A549 (cell line): ENCODE results near the gene SIRT4. TPM values are rescaled to one million over a fixed set of nuclear protein-coding genes. Genes with fewer than 3 reads are reported as not detected.

Source experiments
- ATAC-seq, 2 experiments: fragments of 200-7000 bp in 1 of 2; fragments of >200 bp in 1 of 2; cut with Nextera tagmentation in 1 of 2; cut with Tn5 transposase in 1 of 2; 3 replicates each; pipeline versions ENCODE4 v1.8.0 to v1.9.1; 2018 to 2020; ENCODE audit warnings: mild to moderate bottlenecking in 1 of 2, moderate library complexity in 1 of 2
- CTCF ChIA-PET: fragments of 300-600 bp; sonication (Branson Sonifier 250); formaldehyde crosslinking; extraction: SDS; loops from one replicate; lab custom pipeline; 2021; ENCODE audit warnings: antibody characterized with exemption, inconsistent platforms; lab: Yijun Ruan, JAX
- POLR2A ChIA-PET: fragments of 350-600 bp; formaldehyde crosslinking; extraction: SDS; loops from one replicate; lab custom pipeline; 2021; ENCODE audit warnings: antibody characterized with exemption, inconsistent platforms; lab: Yijun Ruan, JAX
- DNase-seq, 2 experiments: peaks; one replicate each; pipeline versions ENCODE4 v3.0.0 to v3.0.0-alpha.2; 2011 to 2016; ENCODE audit warnings: low read depth in 1 of 2, low spot score in 1 of 2
- FAIRE-seq: peaks from 2 replicates; lab custom pipeline; 2011; peaks lifted over from hg19 to GRCh38; lab: Jason Lieb, UNC
- H3K27ac ChIP-seq, 2 experiments: fragments of >200 bp; sonication (Bioruptor Twin); formaldehyde crosslinking; 3 replicates each; pipeline ENCODE4 v1.5.1; 2016 to 2017
- H3K4me1 ChIP-seq: fragments of >200 bp; sonication (Bioruptor Twin); formaldehyde crosslinking; 3 replicates; pipeline ENCODE4 v1.6.1; 2016
- H3K4me2 ChIP-seq: fragments of >200 bp; sonication (Bioruptor Twin); formaldehyde crosslinking; 3 replicates; pipeline ENCODE4 v1.6.1; 2016
- H3K4me3 ChIP-seq: fragments of >200 bp; sonication (Bioruptor Twin); formaldehyde crosslinking; 3 replicates; pipeline ENCODE4 v1.5.1; 2016
- H3K9me3 ChIP-seq: fragments of >200 bp; sonication (Bioruptor Twin); formaldehyde crosslinking; 3 replicates; pipeline ENCODE4 v1.6.1; 2016
- CBX2 ChIP-seq: fragments of 200-600 bp; sonication (generic); IDR thresholded peaks from 2 replicates; pipeline ENCODE4 v1.6.1; 2016; ENCODE audit warnings: low read depth, mild to moderate bottlenecking, borderline replicate concordance
- CEBPB ChIP-seq, 2 experiments: fragments of >200 bp in 1 of 2; sonication (Bioruptor Twin) in 1 of 2; formaldehyde crosslinking in 1 of 2; IDR thresholded peaks; 2 replicates each; pipeline ENCODE4 v1.6.1; 2012 to 2016
- CHD4 ChIP-seq: fragments of 200-600 bp; sonication (generic); IDR thresholded peaks from 2 replicates; pipeline ENCODE4 v1.6.1; 2016; ENCODE audit warnings: antibody characterized with exemption, mild to moderate bottlenecking, borderline replicate concordance
- EHF ChIP-seq: fragments of 250-450 bp; sonication (Bioruptor Pico); IDR thresholded peaks from 2 replicates; pipeline ENCODE4 v1.5.0; 2020; ENCODE audit warnings: mild to moderate bottlenecking
- EP300 ChIP-seq, 2 experiments: fragments of >200 bp; sonication (Bioruptor Twin); formaldehyde crosslinking; IDR thresholded peaks; 2 replicates in 1 of 2; 3 replicates in 1 of 2; pipeline ENCODE4 v1.6.1; 2016 to 2017
- ESRRA ChIP-seq: fragments of 150-350 bp; IDR thresholded peaks from 2 replicates; pipeline ENCODE4 v1.6.1; 2014; ENCODE audit warnings: mild to moderate bottlenecking, low read length, borderline replicate concordance
- FOSB ChIP-seq: fragments of 250-450 bp; sonication (Bioruptor Pico); IDR thresholded peaks from 2 replicates; pipeline ENCODE4 v1.5.0; 2020; ENCODE audit warnings: mild to moderate bottlenecking, moderate library complexity
- FOSL2 ChIP-seq, 2 experiments: fragments of 450-650 bp in 1 of 2; fragments of >200 bp in 1 of 2; sonication (Bioruptor Twin) in 1 of 2; formaldehyde crosslinking; IDR thresholded peaks; 2 replicates each; pipeline versions ENCODE4 v1.5.0 to v1.6.1; 2016 to 2020; ENCODE audit warnings: mild to moderate bottlenecking in 1 of 2, moderate library complexity in 1 of 2
- FOXS1 ChIP-seq: fragments of 250-450 bp; sonication (Bioruptor Pico); IDR thresholded peaks from 2 replicates; pipeline ENCODE4 v1.5.0; 2020; ENCODE audit warnings: mild to moderate bottlenecking, moderate library complexity
- GATA3 ChIP-seq: IDR thresholded peaks from 2 replicates; pipeline ENCODE4 v1.6.1; 2012; ENCODE audit warnings: borderline replicate concordance
- HDAC2 ChIP-seq: fragments of 200-600 bp; sonication (generic); IDR thresholded peaks from 2 replicates; pipeline ENCODE4 v1.6.1; 2016
- HOXA7 ChIP-seq: fragments of 250-450 bp; sonication (Bioruptor Pico); IDR thresholded peaks from 2 replicates; pipeline ENCODE4 v1.5.0; 2020; ENCODE audit warnings: mild to moderate bottlenecking, moderate library complexity
- HOXB5 ChIP-seq: fragments of 250-450 bp; sonication (Bioruptor Pico); IDR thresholded peaks from 2 replicates; pipeline ENCODE4 v1.5.0; 2020; ENCODE audit warnings: mild to moderate bottlenecking, moderate library complexity
- KDM5A ChIP-seq: fragments of 200-600 bp; sonication (generic); IDR thresholded peaks from 2 replicates; pipeline ENCODE4 v1.6.1; 2016; ENCODE audit warnings: antibody characterized with exemption, mild to moderate bottlenecking
- MAFK ChIP-seq: fragments of 450-650 bp; IDR thresholded peaks from 2 replicates; pipeline ENCODE4 v1.6.1; 2014; ENCODE audit not compliant: partially characterized antibody
- MAZ ChIP-seq: fragments of 150-350 bp; IDR thresholded peaks from 2 replicates; pipeline ENCODE4 v1.6.1; 2014; ENCODE audit warnings: antibody characterized with exemption, low read depth, low read length, borderline replicate concordance
- NPAS2 ChIP-seq: fragments of 250-450 bp; sonication (Bioruptor Pico); IDR thresholded peaks from 2 replicates; pipeline ENCODE4 v1.8.0; 2022; ENCODE audit warnings: mild to moderate bottlenecking, moderate library complexity, borderline replicate concordance
- POLR2AphosphoS2 ChIP-seq: conservative IDR thresholded peaks from 2 replicates; pipeline ENCODE4 v1.6.1; 2012; ENCODE audit warnings: low read length, improper control_type of control experiment, inconsistent platforms
- RFX5 ChIP-seq: fragments of 450-650 bp; IDR thresholded peaks from 2 replicates; pipeline ENCODE4 v1.7.1; 2014; ENCODE audit warnings: antibody characterized with exemption, mild to moderate bottlenecking, moderate library complexity
- RNF2 ChIP-seq: fragments of 200-600 bp; sonication (generic); IDR thresholded peaks from 2 replicates; pipeline ENCODE4 v1.6.1; 2016; ENCODE audit warnings: low read depth, mild to moderate bottlenecking, antibody characterized with exemption, moderate library complexity, borderline replicate concordance
- SREBF2 ChIP-seq: fragments of 450-650 bp; IDR thresholded peaks from 2 replicates; pipeline ENCODE4 v1.6.1; 2014; ENCODE audit warnings: mild to moderate bottlenecking, moderate library complexity
- TFCP2L1 ChIP-seq: fragments of 250-450 bp; sonication (Bioruptor Pico); IDR thresholded peaks from 2 replicates; pipeline ENCODE4 v1.5.0; 2021; ENCODE audit warnings: mild to moderate bottlenecking
- TP53 ChIP-seq: fragments of 250-450 bp; sonication (Bioruptor Pico); IDR thresholded peaks from 2 replicates; pipeline ENCODE4 v1.5.0; 2021; ENCODE audit warnings: mild to moderate bottlenecking, moderate library complexity
- ZNF302 ChIP-seq: fragments of 250-450 bp; sonication (Bioruptor Pico); IDR thresholded peaks from 2 replicates; pipeline ENCODE4 v1.9.0; 2021; ENCODE audit warnings: inconsistent platforms, mild to moderate bottlenecking, moderate library complexity
- WGBS: methylation state at CpG from one replicate; pipeline ENCODE4 v1.1.6; 2017; ENCODE audit errors: missing lambda C conversion rate; 5-methylcytosine and 5-hydroxymethylcytosine counted together
- polyA plus RNA-seq, 4 experiments: library from polyadenylated mRNA; depleted of rRNA in 3 of 4; stranded (reverse); fragments of >200 nt; fragmentation: RNase III in 1 of 4; extraction: RNeasy Plus Mini Kit Qiagen cat#74134 plus additional on column Dnase treatment in 1 of 4; gene quantifications; 2 replicates in 3 of 4; 3 replicates in 1 of 4; pipeline ENCODE4 v1.2.3, GENCODE V29; 2011 to 2017
- TF ChIP-seq, protein P1 (sequence below): fragments of >200 bp; sonication (Bioruptor Twin); formaldehyde crosslinking; IDR thresholded peaks from 3 replicates; pipeline ENCODE4 v1.5.1; 2016
- TF ChIP-seq, protein P2 (sequence below): fragments of >200 bp; sonication (Bioruptor Twin); formaldehyde crosslinking; IDR thresholded peaks from 2 replicates; pipeline ENCODE4 v1.6.1; 2016
- TF ChIP-seq, protein P3 (sequence below): fragments of >200 bp; sonication (Bioruptor Twin); formaldehyde crosslinking; IDR thresholded peaks from 3 replicates; pipeline ENCODE4 v1.6.1; 2016
- TF ChIP-seq, protein P4 (sequence below): fragments of 150-350 bp; IDR thresholded peaks from 2 replicates; pipeline ENCODE4 v1.6.1; 2014; ENCODE audit warnings: low read depth, mild to moderate bottlenecking, low read length

The SIRT4 gene
- polyA plus RNA-seq, 2 of the 4 experiments (the other 2 are of a cell fraction) = 1.6 TPM

DNA sequence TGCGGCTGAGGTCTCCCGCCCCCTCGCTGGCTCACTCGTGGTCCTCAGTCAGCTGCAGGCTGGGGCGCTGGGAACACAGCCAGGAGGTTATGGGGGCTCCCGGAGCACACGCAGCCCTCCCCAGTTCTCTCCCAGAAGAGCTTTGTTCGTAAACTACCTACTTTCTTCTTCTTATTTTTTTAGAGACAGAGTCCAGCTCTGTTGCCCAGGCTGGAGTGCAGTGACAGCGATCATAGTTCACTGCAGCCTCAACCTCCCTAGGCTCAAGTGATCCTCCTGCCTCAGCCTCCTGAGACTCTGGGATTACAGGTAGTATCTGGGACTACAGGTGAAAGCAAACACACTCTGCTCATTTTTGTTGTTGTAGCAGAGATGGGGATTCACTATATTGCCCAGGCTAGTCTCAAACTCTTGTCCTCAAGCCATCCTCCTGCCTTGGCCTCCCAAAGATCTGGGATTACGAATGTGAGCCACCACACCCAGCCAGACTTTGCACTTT lies 41.0 kb downstream of the SIRT4 start:
- no peak for FAIRE-seq
- ATAC-seq = no peak
- CTCF ChIA-PET = interaction anchor here (0.6 to 1.6 kb wide), 4 partner anchors 13 to 212 kb away, joined by 3 to 7 read pairs (median 3); no protein-coding TSS in a partner anchor
- WGBS = 93% methylated on average over 10 of the region's 10 CpGs
- Histone ChIP-seq H3K4me2 (no peak overlapping the region), H3K27ac (no peak overlapping the region), H3K4me1 (no peaks in the 10 kb centered on the region), H3K4me3 (no peak overlapping the region), H3K9me3 (peaks cover 3% of the 10 kb centered on the region; the same call in 2 of the 3 replicates)
- POLR2A ChIA-PET = no interaction called here
- no peak for DNase-seq
- no peak for TF ChIP-seq NPAS2
- no peak for TF ChIP-seq ESRRA
- TF ChIP-seq ZNF302 (CRISPR knock-in tag) = no peak
- TF ChIP-seq CBX2 = no peak
- no peak for TF ChIP-seq FOSB (CRISPR knock-in tag)
- TF ChIP-seq, protein P1, sequence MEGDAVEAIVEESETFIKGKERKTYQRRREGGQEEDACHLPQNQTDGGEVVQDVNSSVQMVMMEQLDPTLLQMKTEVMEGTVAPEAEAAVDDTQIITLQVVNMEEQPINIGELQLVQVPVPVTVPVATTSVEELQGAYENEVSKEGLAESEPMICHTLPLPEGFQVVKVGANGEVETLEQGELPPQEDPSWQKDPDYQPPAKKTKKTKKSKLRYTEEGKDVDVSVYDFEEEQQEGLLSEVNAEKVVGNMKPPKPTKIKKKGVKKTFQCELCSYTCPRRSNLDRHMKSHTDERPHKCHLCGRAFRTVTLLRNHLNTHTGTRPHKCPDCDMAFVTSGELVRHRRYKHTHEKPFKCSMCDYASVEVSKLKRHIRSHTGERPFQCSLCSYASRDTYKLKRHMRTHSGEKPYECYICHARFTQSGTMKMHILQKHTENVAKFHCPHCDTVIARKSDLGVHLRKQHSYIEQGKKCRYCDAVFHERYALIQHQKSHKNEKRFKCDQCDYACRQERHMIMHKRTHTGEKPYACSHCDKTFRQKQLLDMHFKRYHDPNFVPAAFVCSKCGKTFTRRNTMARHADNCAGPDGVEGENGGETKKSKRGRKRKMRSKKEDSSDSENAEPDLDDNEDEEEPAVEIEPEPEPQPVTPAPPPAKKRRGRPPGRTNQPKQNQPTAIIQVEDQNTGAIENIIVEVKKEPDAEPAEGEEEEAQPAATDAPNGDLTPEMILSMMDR = no peak
- TF ChIP-seq RFX5 = no peak
- no peak for TF ChIP-seq TFCP2L1 (CRISPR knock-in tag)

DNA sequence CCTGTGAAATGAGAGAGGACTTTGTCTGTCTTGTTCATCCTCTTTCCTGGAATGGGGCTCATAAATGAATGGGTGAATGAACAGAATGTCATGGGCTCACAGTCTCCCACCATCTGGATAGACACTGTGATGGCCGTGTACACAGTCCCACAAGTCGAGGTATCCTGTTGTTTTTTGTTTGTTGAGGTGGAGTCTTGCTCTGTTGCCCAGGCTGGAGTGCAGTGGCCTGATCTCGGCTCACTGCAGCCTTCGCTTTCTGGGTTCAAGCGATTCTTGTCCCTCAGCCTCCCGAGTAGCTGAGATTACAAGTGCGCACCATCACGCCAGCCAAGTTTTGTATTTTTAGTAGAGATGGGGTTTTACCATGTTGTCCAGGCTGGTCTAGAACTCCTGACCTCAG lies 41.6 kb downstream of the SIRT4 start:
- H3K9me3 ChIP-seq = no peaks in the 10 kb centered on the region
- no peaks in the 10 kb centered on the region for H3K4me1 ChIP-seq
- no peak overlapping the region for H3K27ac ChIP-seq
- DNase-seq (no peak), ATAC-seq (no peak), FAIRE-seq (no peak)
- POLR2A ChIA-PET = no interaction called here
- no peak overlapping the region for H3K4me3 ChIP-seq
- TF ChIP-seq, protein P2, sequence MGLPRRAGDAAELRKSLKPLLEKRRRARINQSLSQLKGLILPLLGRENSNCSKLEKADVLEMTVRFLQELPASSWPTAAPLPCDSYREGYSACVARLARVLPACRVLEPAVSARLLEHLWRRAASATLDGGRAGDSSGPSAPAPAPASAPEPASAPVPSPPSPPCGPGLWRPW = no peak
- TF ChIP-seq, protein P3, sequence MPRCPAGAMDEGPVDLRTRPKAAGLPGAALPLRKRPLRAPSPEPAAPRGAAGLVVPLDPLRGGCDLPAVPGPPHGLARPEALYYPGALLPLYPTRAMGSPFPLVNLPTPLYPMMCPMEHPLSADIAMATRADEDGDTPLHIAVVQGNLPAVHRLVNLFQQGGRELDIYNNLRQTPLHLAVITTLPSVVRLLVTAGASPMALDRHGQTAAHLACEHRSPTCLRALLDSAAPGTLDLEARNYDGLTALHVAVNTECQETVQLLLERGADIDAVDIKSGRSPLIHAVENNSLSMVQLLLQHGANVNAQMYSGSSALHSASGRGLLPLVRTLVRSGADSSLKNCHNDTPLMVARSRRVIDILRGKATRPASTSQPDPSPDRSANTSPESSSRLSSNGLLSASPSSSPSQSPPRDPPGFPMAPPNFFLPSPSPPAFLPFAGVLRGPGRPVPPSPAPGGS = no peak
- no peak for TF ChIP-seq FOSB (CRISPR knock-in tag)
- no peak for TF ChIP-seq GATA3
- TF ChIP-seq POLR2AphosphoS2 = no peak
- CTCF ChIA-PET = interaction anchor here (0.7 to 1.6 kb wide), 2 partner anchors 12 to 87 kb away, joined by 3 read pairs; no protein-coding TSS in a partner anchor
- WGBS = 70% methylated on average over 8 of the region's 8 CpGs
- no peak overlapping the region for H3K4me2 ChIP-seq

DNA sequence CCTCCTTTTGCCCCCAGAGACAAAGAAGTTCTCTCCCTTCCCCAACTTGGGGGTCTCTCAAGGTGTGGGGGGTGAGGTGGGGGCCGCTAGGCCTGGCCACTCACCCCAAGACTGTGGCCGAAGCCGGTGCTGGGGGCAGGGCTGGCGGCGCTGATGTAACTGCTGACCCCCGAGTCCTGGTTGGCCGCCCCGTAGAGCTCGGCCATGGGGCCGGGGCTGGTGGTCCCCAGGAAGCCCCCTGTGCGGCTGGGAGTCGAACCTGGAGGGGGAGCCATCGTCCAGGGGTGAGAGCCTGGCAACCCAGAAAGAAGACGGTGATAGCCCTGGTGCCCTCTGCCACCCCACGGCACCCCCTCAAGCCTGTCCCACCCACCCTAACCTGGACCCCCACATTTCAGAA lies 43.9 kb downstream of the SIRT4 start:
- H3K4me3 ChIP-seq = no peak overlapping the region
- H3K27ac ChIP-seq = no peak overlapping the region
- H3K4me2 ChIP-seq = no peak overlapping the region
- peaks cover 12% of the 10 kb centered on the region for H3K4me1 ChIP-seq
- H3K9me3 ChIP-seq = no peaks in the 10 kb centered on the region
- 57% methylated on average over 10 of the region's 15 CpGs for WGBS
- no peak for DNase-seq
- no peak for FAIRE-seq
- no peak for ATAC-seq
- ChIA-PET POLR2A (no interaction called here), CTCF (interaction anchor here (1.0 to 1.2 kb wide), 2 partner anchors 16 to 21 kb away, joined by 3 to 4 read pairs; no protein-coding TSS in a partner anchor)
- TF ChIP-seq HDAC2 = no peak
- TF ChIP-seq ESRRA = no peak
- TF ChIP-seq CBX2 = no peak

DNA sequence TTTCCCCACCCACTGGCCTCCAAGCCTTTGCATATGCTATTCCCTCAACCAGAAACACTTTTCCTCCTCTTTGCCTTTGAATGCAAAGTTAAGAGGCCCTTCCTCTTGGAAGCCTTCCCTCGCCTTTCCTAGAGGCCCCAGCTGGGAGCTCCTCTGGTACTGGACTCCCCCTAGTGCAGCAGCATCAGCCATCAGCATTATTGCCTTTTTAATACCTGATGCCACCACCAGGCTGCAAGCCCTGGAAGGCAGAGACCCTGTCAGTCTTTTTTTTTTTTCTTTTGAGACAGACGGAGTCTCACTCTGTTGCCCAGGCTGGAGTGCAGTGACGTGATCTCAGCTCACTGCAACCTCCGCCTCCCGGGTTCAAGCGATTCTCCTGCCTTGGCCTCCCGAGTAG lies 44.6 kb downstream of the SIRT4 start:
- FAIRE-seq (no peak), DNase-seq (peak in 1 of 2 experiments; percentile 39), ATAC-seq (peak; percentile 52 to 79; a peak in 4 of 6 replicates)
- H3K4me3 ChIP-seq = no peak overlapping the region
- H3K27ac ChIP-seq = no peak overlapping the region
- ChIA-PET POLR2A (no interaction called here), CTCF (interaction anchor here (1.0 to 1.7 kb wide), 5 partner anchors 16 to 91 kb away, joined by 3 to 4 read pairs (median 4); partner anchors contain the start of gene COX6A1)
- no peaks in the 10 kb centered on the region for H3K9me3 ChIP-seq
- WGBS = 80% methylated on average over 7 of the region's 7 CpGs
- H3K4me2 ChIP-seq = no peak overlapping the region
- H3K4me1 ChIP-seq = peaks cover 17% of the 10 kb centered on the region
- TF ChIP-seq, protein P4, sequence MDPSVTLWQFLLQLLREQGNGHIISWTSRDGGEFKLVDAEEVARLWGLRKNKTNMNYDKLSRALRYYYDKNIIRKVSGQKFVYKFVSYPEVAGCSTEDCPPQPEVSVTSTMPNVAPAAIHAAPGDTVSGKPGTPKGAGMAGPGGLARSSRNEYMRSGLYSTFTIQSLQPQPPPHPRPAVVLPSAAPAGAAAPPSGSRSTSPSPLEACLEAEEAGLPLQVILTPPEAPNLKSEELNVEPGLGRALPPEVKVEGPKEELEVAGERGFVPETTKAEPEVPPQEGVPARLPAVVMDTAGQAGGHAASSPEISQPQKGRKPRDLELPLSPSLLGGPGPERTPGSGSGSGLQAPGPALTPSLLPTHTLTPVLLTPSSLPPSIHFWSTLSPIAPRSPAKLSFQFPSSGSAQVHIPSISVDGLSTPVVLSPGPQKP = no peak
- TF ChIP-seq CEBPB (IDR thresholded peaks at IDR 0.05) (no peak), EHF (CRISPR knock-in tag) (no peak), MAFK (no peak), RFX5 (no peak), HOXA7 (CRISPR knock-in tag) (no peak), FOXS1 (CRISPR knock-in tag) (no peak), KDM5A (no peak), SREBF2 (no peak), FOSL2 (IDR thresholded peaks at IDR 0.05) (no peak), FOSL2 (CRISPR knock-in tag; IDR thresholded peaks at IDR 0.05) (no peak), TFCP2L1 (CRISPR knock-in tag) (no peak), RNF2 (no peak), ZNF302 (CRISPR knock-in tag) (no peak), EP300 (IDR thresholded peaks at IDR 0.05) (no peak), MAZ (no peak), CHD4 (no peak), HOXB5 (no peak), TP53 (CRISPR knock-in tag) (no peak)
